Pancreas (tissue), 10 donors: Measurements from ENCODE around the gene OR13A1. TPM values are rescaled to one million over a fixed set of nuclear protein-coding genes. Genes with fewer than 3 reads are reported as not detected.
"Not testable (repeated sequence)": the region's sequence is repeated elsewhere in the genome, so short reads cannot be mapped to it uniquely, and the experiment has no call there.

ENCODE experiments used
- ATAC-seq, 4 donors: fragments of 200-7000 bp; cut with Tn5 transposase; one replicate each; pipeline versions ENCODE4 v1.8.0 to v1.9.1; 2020; ENCODE audit warnings: mild to moderate bottlenecking in 4 of 4, moderate library complexity in 4 of 4
- DNase-seq, 6 donors: peaks; one replicate each; pipeline ENCODE4 v3.0.0-alpha.2; 2020
- FAIRE-seq: peaks from 2 replicates; lab custom pipeline; 2012; peaks lifted over from hg19 to GRCh38; lab: Jason Lieb, UNC
- H3K27ac ChIP-seq, 4 donors: fragments of 200-600 bp; sonication (generic); 1 replicate in 3 of 4; 2 replicates in 1 of 4; pipeline versions ENCODE4 v1.5.0 to v1.8.0; 2020
- H3K27me3 ChIP-seq, 4 donors: fragments of 200-600 bp; one replicate each; pipeline ENCODE4 v1.8.0; 2021
- H3K36me3 ChIP-seq, 3 donors: fragments of 200-600 bp; sonication (generic) in 1 of 3; one replicate each; pipeline versions ENCODE4 v1.5.0 to v1.8.0; 2020 to 2021
- H3K4me1 ChIP-seq, 3 donors: fragments of 200-600 bp; one replicate each; pipeline ENCODE4 v1.8.0; 2021
- H3K4me3 ChIP-seq, 4 donors: fragments of 200-600 bp; sonication (generic) in 2 of 4; one replicate each; pipeline versions ENCODE4 v1.5.0 to v1.8.0; 2020 to 2021
- H3K9me3 ChIP-seq, 4 donors: fragments of 200-600 bp; one replicate each; pipeline ENCODE4 v1.8.0; 2021
- WGBS, 2 donors: extraction: QIAGEN DNeasy Blood & Tissue Kit; methylation state at CpG; one replicate each; pipeline ENCODE4 v1.1.7; 2013; 5-methylcytosine and 5-hydroxymethylcytosine counted together
- intact Hi-C, 3 donors: fragments of 100-400 bp; cut with DNase I; formaldehyde crosslinking; loops; one replicate each; pipeline versions ENCODE4 v1.11.1 to v1.14.2; 2022
- polyA plus RNA-seq, 2 donors: library from polyadenylated mRNA; stranded (reverse); fragments of 200-250 nt; gene quantifications; one replicate each; pipeline ENCODE4 v1.2.3, GENCODE V29; 2013
- total RNA-seq, 6 donors: library from RNA; stranded (reverse); fragmentation: NEBNext Ultra II Directional in 4 of 6; extraction: Animal tissue kit (Norgen Biotek cat#: 25700) in 4 of 6; gene quantifications; one replicate each; pipeline versions ENCODE4 v1.2.1 to v1.2.4, GENCODE V29; 2021 to 2023
- TF ChIP-seq, protein P1 (sequence below), 4 donors: fragments of 200-600 bp; sonication (generic) in 3 of 4; IDR thresholded peaks; one replicate each; pipeline versions ENCODE4 v1.5.0 to v1.8.0; 2021; ENCODE audit warnings: antibody characterized with exemption in 4 of 4
- donor health status: healthy with polysubstance abuse.
- donor health status: DM: no; HTN: no; CAD: no; lungs with moderate emphysema.
- donor health status: DM: no; HTN: no; CAD: no.
- donor health status: control.
- donor health status: control.
- donor health status: Bipolar disorder and iron deficiency.
- donor health status: DM: yes; HTN: yes; CAD: no.
- donor health status: DM: no; HTN: no; CAD: no.
- donor health status: DM: no; HTN: no; CAD: no.
- donor health status: DM: yes; HTN: yes; CAD: no.

The OR13A1 gene
- total and polyA plus RNA-seq, 8 donors, result 0.09 to 0.42 (median 0.15) TPM; not detected in 4

GRCh38 chr10:45353186-45353585 lies 37.8 kb upstream of the OR13A1 start:
- Histone ChIP-seq H3K27ac (no peak overlapping the region), H3K27me3 (no peaks in the 10 kb centered on the region), H3K4me1 (no peaks in the 10 kb centered on the region), H3K36me3 (no peaks in the 10 kb centered on the region), H3K9me3 (no peaks in the 10 kb centered on the region), H3K4me3 (no peak overlapping the region)
- TF ChIP-seq, protein P1, sequence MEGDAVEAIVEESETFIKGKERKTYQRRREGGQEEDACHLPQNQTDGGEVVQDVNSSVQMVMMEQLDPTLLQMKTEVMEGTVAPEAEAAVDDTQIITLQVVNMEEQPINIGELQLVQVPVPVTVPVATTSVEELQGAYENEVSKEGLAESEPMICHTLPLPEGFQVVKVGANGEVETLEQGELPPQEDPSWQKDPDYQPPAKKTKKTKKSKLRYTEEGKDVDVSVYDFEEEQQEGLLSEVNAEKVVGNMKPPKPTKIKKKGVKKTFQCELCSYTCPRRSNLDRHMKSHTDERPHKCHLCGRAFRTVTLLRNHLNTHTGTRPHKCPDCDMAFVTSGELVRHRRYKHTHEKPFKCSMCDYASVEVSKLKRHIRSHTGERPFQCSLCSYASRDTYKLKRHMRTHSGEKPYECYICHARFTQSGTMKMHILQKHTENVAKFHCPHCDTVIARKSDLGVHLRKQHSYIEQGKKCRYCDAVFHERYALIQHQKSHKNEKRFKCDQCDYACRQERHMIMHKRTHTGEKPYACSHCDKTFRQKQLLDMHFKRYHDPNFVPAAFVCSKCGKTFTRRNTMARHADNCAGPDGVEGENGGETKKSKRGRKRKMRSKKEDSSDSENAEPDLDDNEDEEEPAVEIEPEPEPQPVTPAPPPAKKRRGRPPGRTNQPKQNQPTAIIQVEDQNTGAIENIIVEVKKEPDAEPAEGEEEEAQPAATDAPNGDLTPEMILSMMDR (IDR thresholded peaks at IDR 0.05), result no peak
- intact Hi-C loops, result no loop called here
- FAIRE-seq (no peak), DNase-seq (no peak), ATAC-seq (peak in 1 of 4 donors; percentile 32)
- WGBS, 2 donors, result 75 to 76% methylated on average over 1 of the region's 1 CpG

DNA sequence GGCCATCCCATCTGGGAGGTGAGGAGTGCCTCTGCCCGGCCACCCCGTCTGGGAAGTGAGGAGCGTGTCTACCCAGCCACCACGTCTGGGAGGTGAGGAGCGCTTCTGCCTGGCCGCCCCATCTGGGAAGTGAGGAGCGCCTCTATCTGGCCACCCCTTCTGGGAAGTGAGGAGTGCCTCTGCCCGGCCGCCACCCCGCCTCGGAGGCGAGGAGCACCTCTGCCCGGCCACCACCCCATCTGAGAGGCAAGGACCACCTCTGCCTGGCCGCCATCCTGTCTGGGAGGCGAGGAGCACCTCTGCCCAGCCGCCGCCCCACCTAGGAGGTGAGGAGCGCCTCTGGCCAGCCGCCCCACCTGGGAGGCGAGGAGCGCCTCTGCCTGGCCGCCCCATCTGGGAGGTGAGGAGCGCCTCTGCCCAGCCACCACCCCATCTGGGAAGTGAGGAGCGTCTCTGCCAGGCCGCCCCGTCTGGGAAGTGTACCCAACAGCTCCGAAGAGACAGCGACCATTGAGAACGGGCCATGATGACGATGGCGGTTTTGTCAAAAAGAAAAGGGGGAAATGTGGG lies 32.9 kb upstream of the OR13A1 start:
- H3K27ac ChIP-seq, H3K9me3 ChIP-seq, H3K27me3 ChIP-seq, ATAC-seq, H3K4me3 ChIP-seq, H3K36me3 ChIP-seq, H3K4me1 ChIP-seq, intact Hi-C loops, FAIRE-seq: not testable (repeated sequence)
- peak in 1 of 6 donors; percentile 55 for DNase-seq
- WGBS, 2 donors, result 91% methylated on average over 26 to 31 of the region's 31 CpGs

- H3K4me3 ChIP-seq, H3K4me1 ChIP-seq, H3K36me3 ChIP-seq, intact Hi-C loops, H3K27ac ChIP-seq, ATAC-seq, FAIRE-seq, H3K9me3 ChIP-seq, H3K27me3 ChIP-seq: not testable (repeated sequence)
- peak in 1 of 6 donors; percentile 61 for DNase-seq
- 94 to 96% methylated on average over 20 of the region's 20 CpGs for WGBS, 2 donors
These were observed 32.1 kb upstream of the OR13A1 start for GRCh38 chr10:45347464-45347863.

DNA sequence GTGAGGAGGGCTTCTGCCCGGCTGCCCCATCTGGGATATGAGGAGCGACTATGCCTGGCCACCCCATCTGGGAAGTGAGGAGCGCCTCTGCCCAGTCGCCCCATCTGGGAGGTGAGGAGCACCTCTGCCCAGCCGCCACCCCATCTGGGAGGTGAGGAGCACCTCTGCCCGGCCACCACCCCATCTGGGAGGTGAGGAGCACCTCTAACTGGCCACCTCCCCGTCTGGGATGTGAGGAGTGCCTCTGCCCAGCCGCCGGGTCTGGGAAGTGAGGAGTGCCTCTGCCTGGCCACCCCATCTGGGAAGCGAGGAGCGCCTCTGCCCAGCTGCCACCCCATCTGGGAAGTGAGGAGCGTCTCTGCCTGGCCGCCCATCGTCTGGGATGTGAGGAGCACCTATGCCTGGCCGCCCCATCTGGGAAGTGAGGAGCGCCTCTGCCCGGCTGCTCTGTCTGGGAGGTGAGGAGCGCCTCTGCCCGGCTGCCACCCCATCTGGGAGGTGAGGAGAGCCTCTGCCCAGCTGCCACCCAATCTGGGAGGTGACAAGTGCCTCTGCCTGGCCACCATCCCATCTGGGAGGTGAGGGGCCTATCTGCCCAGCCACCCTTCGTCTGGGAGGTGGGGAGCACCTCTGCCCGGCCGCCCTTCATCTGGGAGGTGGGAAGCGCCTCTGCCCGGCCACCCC lies 31.4 kb upstream of the OR13A1 start:
- H3K9me3 ChIP-seq, DNase-seq, H3K4me3 ChIP-seq, FAIRE-seq, intact Hi-C loops, H3K4me1 ChIP-seq, H3K27ac ChIP-seq, ATAC-seq, H3K27me3 ChIP-seq, H3K36me3 ChIP-seq: not testable (repeated sequence)
- 86 to 87% methylated on average over 17 to 24 of the region's 24 CpGs for WGBS, 2 donors

GRCh38 chr10:45340420-45340819 lies 25.0 kb upstream of the OR13A1 start:
- intact Hi-C loops, ATAC-seq, H3K4me3 ChIP-seq, H3K36me3 ChIP-seq, H3K27me3 ChIP-seq, DNase-seq, FAIRE-seq, H3K9me3 ChIP-seq, H3K27ac ChIP-seq, H3K4me1 ChIP-seq: not testable (repeated sequence)
- 69 to 75% methylated on average over 4 of the region's 4 CpGs for WGBS, 2 donors

DNA sequence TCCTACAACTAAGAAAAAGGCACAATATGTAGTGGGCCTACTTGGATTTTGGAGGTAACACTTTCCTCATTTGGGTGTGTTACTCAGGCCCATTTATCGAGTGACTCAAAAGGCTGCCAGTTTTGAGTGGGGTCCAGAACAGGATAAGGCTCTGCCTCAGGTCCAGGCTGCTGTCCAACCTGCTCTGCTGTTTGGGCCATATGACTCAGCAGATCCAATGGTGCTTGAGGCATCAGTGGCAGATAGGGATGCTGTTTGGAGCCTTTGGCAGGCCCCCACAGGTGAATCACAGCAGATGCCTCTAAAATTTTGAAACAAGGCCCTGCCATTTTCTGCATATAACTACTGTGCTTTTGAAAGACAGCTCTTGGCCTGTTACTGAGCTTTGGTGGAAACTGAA lies 24.5 kb upstream of the OR13A1 start:
- DNase-seq (no peak), FAIRE-seq (no peak), ATAC-seq (no peak)
- Histone ChIP-seq H3K27me3 (no peaks in the 10 kb centered on the region), H3K4me1 (no peaks in the 10 kb centered on the region), H3K9me3 (no peaks in the 10 kb centered on the region), H3K27ac (no peak overlapping the region), H3K36me3 (no peaks in the 10 kb centered on the region), H3K4me3 (no peak overlapping the region)
- TF ChIP-seq, protein P1 (IDR thresholded peaks at IDR 0.05), result no peak
- WGBS, 2 donors, result 91 to 95% methylated on average over 1 of the region's 1 CpG
- intact Hi-C loops, result no loop called here

GRCh38 chr10:45331824-45332223 lies 16.4 kb upstream of the OR13A1 start:
- H3K36me3 ChIP-seq, ATAC-seq, H3K27ac ChIP-seq, H3K4me1 ChIP-seq, H3K9me3 ChIP-seq, intact Hi-C loops, H3K4me3 ChIP-seq, DNase-seq, H3K27me3 ChIP-seq, FAIRE-seq: not testable (repeated sequence)
- WGBS, 2 donors, result 90 to 92% methylated on average over 3 of the region's 3 CpGs

DNA sequence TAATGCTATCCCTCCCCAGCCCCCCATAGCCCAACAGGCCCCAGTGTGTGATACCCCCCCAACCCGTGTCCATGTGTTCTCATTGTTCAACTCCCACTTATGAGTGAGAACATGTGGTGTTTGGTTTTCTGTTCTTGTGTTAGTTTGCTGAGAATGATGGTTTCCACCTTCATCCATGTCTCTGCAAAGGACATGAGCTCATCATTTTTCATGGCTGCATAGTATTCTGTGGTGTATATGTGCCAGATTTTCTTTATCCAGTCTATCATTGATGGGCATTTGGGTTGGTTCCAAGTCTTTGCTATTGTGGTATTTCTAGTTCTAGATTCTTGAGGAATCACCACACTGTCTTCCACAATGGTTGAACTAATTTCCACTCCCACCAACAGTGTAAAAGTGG lies 11.5 kb upstream of the OR13A1 start:
- FAIRE-seq, H3K4me3 ChIP-seq, H3K36me3 ChIP-seq, H3K27me3 ChIP-seq, H3K9me3 ChIP-seq, DNase-seq, H3K27ac ChIP-seq, ATAC-seq, intact Hi-C loops, H3K4me1 ChIP-seq: not testable (repeated sequence)
- WGBS, 2 donors, result 65 to 70% methylated on average over 1 of the region's 1 CpG
